Fibroblast of lung (primary cell): ENCODE data around the gene COLQ. TPM values are rescaled to one million over a fixed set of nuclear protein-coding genes. Genes with fewer than 3 reads are reported as not detected.

Experiments used
- DNase-seq, 2 donors: peaks; one replicate each; pipeline versions ENCODE4 v3.0.0 to v3.0.0-alpha.2; 2010; ENCODE audit warnings: low read depth in 2 of 2
- H2AFZ ChIP-seq: 2 replicates; pipeline ENCODE4 v1.5.1; 2012; ENCODE audit warnings: low read length, control low read depth, inconsistent platforms
- H3K27ac ChIP-seq: 2 replicates; pipeline ENCODE4 v1.5.1; 2011; ENCODE audit warnings: low read length, control low read depth; ENCODE audit not compliant: insufficient read depth
- H3K27me3 ChIP-seq: 2 replicates; pipeline ENCODE4 v1.5.1; 2011; ENCODE audit warnings: mild to moderate bottlenecking, low read length; ENCODE audit not compliant: control insufficient read depth, insufficient read depth
- H3K36me3 ChIP-seq: 2 replicates; pipeline ENCODE4 v1.5.1; 2011; ENCODE audit warnings: low read length; ENCODE audit not compliant: control insufficient read depth, insufficient read depth
- H3K4me1 ChIP-seq: 2 replicates; pipeline ENCODE4 v1.5.1; 2011; ENCODE audit warnings: low read length; ENCODE audit not compliant: control insufficient read depth, insufficient read depth; ENCODE audit errors: extremely low read depth
- H3K4me2 ChIP-seq: 2 replicates; pipeline ENCODE4 v1.5.1; 2011; ENCODE audit warnings: low read length, control low read depth; ENCODE audit not compliant: insufficient read depth; ENCODE audit errors: extremely low read depth
- H3K4me3 ChIP-seq, 4 experiments: fragments of 200-600 bp in 1 of 4; sonication (generic) in 1 of 4; replicated peaks in 1 of 4; 2 replicates each; pipeline ENCODE4 v1.5.1; 2011 to 2016; ENCODE audit warnings: low read length in 4 of 4, low read depth in 3 of 4, mild to moderate bottlenecking in 3 of 4, control low read depth in 2 of 4, inconsistent platforms in 1 of 4, mixed read lengths in 1 of 4; ENCODE audit not compliant: insufficient read depth in 1 of 4; ENCODE audit errors: control extremely low read depth in 1 of 4
- H3K79me2 ChIP-seq: 2 replicates; pipeline ENCODE4 v1.5.1; 2012; ENCODE audit warnings: mild to moderate bottlenecking, low read length, inconsistent platforms; ENCODE audit not compliant: control insufficient read depth, insufficient read depth
- H3K9ac ChIP-seq: 2 replicates; pipeline ENCODE4 v1.5.1; 2011; ENCODE audit warnings: mild to moderate bottlenecking, low read length, control low read depth; ENCODE audit not compliant: insufficient read depth
- H3K9me3 ChIP-seq: 2 replicates; pipeline ENCODE4 v1.5.1; 2012; ENCODE audit warnings: low read depth, low read length; ENCODE audit not compliant: control insufficient read depth, insufficient read depth
- H4K20me1 ChIP-seq: 2 replicates; pipeline ENCODE4 v1.5.1; 2011; ENCODE audit warnings: low read length; ENCODE audit not compliant: control insufficient read depth, insufficient read depth; ENCODE audit errors: extremely low read depth
- EZH2 ChIP-seq: IDR thresholded peaks from 2 replicates; pipeline ENCODE4 v1.5.1; 2012; ENCODE audit warnings: low read length, control low read depth, mild to moderate bottlenecking; ENCODE audit errors: missing control alignments
- polyA minus RNA-seq: library from RNA; depleted of rRNA, polyadenylated mRNA; stranded (reverse); fragments of >200 nt; gene quantifications from 2 replicates; pipeline ENCODE4 v1.2.3, GENCODE V29; 2011; ENCODE audit warnings: low replicate concordance
- polyA plus RNA-seq, 2 donors: library from polyadenylated mRNA; depleted of rRNA in 1 of 2; stranded (reverse) in 1 of 2; unstranded in 1 of 2; fragments of >200 nt; gene quantifications; 2 replicates each; pipeline ENCODE4 v1.2.1, GENCODE V29; 2011 to 2012; ENCODE audit warnings: missing spikeins in 1 of 2
- total RNA-seq: library from RNA; depleted of rRNA; stranded (reverse); fragments of >200 nt; gene quantifications from 2 replicates; pipeline ENCODE4 v1.2.1, GENCODE V29; 2014
- TF ChIP-seq, protein P1 (sequence below), 2 donors: IDR thresholded peaks in 1 of 2; conservative IDR thresholded peaks in 1 of 2; 1 replicate in 1 of 2; 2 replicates in 1 of 2; pipeline ENCODE4 v1.5.1; 2011 to 2012; ENCODE audit warnings: low read length in 2 of 2, control low read depth in 1 of 2, inconsistent platforms in 1 of 2, low read depth in 1 of 2, mild to moderate bottlenecking in 1 of 2

COLQ gene
- 0.26 and 0.33 TPM in 2 replicates for total RNA-seq
- 0.17 and 0.34 TPM in 2 replicates for polyA plus RNA-seq
- polyA plus RNA-seq (2012) = 0.17 and 0.28 TPM in 2 replicates
- not detected in 2 replicates for polyA minus RNA-seq

DNA sequence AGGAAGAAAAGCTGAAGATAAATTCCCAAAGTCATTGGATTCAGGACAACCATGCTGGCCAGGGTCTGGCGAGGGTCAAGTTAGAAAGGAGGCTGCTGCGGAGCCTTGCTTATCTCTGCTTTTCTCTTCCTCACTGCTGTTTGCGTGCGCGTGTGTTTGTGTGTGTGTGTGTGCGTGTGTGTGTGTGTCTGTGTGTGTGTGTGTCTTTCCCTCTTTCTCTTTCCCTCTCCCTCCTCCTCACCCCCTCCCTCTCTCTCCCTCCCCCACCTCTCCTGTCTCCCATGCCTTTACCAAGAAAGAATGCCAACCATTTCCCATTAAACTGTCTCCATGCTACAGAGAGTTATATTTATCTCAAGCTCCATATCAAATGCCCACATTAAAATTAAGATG lies at the start of gene COLQ:
TSS of gene COLQ (minus strand) at position 134 of the 393 bp plus-strand sequence. CDS start at position 53, 81 bp downstream.
- Histone ChIP-seq H4K20me1 (no peaks in the 10 kb centered on the region), H3K4me1 (no peaks in the 10 kb centered on the region), H3K27me3 (peaks cover 3% of the 10 kb centered on the region), H2AFZ (no peak within 1 kb of the TSS), H3K9ac (no peak within 1 kb of the TSS), H3K4me2 (no peak within 1 kb of the TSS), H3K79me2 (no peaks in the 10 kb centered on the region), H3K36me3 (no peaks in the 10 kb centered on the region), H3K9me3 (no peaks in the 10 kb centered on the region), H3K4me3 (no peak within 1 kb of the TSS), H3K27ac (no peak within 1 kb of the TSS)
- DNase-seq = peak in 1 of 2 donors; percentile 8
- TF ChIP-seq, protein P1, sequence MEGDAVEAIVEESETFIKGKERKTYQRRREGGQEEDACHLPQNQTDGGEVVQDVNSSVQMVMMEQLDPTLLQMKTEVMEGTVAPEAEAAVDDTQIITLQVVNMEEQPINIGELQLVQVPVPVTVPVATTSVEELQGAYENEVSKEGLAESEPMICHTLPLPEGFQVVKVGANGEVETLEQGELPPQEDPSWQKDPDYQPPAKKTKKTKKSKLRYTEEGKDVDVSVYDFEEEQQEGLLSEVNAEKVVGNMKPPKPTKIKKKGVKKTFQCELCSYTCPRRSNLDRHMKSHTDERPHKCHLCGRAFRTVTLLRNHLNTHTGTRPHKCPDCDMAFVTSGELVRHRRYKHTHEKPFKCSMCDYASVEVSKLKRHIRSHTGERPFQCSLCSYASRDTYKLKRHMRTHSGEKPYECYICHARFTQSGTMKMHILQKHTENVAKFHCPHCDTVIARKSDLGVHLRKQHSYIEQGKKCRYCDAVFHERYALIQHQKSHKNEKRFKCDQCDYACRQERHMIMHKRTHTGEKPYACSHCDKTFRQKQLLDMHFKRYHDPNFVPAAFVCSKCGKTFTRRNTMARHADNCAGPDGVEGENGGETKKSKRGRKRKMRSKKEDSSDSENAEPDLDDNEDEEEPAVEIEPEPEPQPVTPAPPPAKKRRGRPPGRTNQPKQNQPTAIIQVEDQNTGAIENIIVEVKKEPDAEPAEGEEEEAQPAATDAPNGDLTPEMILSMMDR (conservative IDR thresholded peaks at IDR 0.05 in 1 of 2, IDR thresholded peaks at IDR 0.05 in 1 of 2; ENCODE audit: low read depth in 1 of 2, low read length in 2 of 2) = no peak
- no peak for TF ChIP-seq EZH2

DNA sequence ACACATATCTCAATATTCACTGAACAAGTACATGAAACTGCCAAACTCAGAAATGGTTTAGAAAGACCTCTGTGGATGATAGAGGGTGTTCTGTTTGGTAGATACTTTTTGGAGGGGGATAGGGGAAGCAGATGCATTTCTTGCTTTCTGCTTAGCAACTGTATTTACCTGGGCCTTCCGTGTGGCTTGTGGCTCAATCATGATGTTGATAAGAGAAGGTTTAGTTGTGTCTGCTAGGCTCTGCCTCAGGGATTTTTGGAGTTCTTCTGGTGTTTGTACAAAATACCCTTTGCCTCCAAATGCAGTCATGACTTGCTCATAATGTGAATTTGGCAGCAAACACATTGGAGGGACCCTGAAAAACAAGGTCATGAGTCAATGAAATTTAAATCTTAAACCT lies 41.7 kb upstream of the COLQ start:
- no peak for DNase-seq
- Histone ChIP-seq H3K4me3 (no peak overlapping the region), H3K36me3 (no peaks in the 10 kb centered on the region), H3K27me3 (no peaks in the 10 kb centered on the region), H3K4me1 (no peaks in the 10 kb centered on the region), H3K27ac (no peak overlapping the region), H3K79me2 (no peaks in the 10 kb centered on the region), H4K20me1 (no peaks in the 10 kb centered on the region), H3K9me3 (no peaks in the 10 kb centered on the region), H3K4me2 (no peak overlapping the region), H3K9ac (no peak overlapping the region), H2AFZ (no peak overlapping the region)
- TF ChIP-seq, protein P1 (conservative IDR thresholded peaks at IDR 0.05 in 1 of 2, IDR thresholded peaks at IDR 0.05 in 1 of 2; ENCODE audit: low read depth in 1 of 2, low read length in 2 of 2) = no peak
- TF ChIP-seq EZH2 = no peak

DNA sequence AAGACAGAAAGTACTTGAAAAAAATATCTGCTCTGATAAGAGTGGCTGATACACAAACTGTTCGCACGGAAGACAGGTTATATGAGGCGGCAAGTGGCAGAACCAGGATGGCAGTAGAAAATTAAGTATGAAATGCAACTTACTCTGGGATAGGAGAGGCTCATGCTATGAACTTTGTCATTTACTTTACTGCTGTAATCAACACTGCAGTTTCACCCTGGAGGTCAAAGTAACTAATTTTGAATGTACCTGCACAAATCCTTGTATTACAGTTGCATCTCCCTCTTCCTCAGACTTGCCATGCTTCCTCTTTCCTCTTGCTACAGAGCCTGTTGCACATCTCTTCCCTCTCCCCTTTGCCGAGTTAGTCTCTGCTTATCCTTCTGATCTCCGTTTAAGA lies 41.1 kb upstream of the COLQ start:
- no peak overlapping the region for H3K4me2 ChIP-seq

More for the DNA sequence above, 41.1 kb upstream of the COLQ start:
- no peaks in the 10 kb centered on the region for H3K9me3 ChIP-seq
- H3K4me3 ChIP-seq = no peak overlapping the region
- no peaks in the 10 kb centered on the region for H4K20me1 ChIP-seq
- H3K27ac ChIP-seq = no peak overlapping the region
- TF ChIP-seq, protein P1 (conservative IDR thresholded peaks at IDR 0.05 in 1 of 2, IDR thresholded peaks at IDR 0.05 in 1 of 2; ENCODE audit: low read depth in 1 of 2, low read length in 2 of 2) = no peak
- no peak for TF ChIP-seq EZH2
- H3K27me3 ChIP-seq = no peaks in the 10 kb centered on the region
- DNase-seq = no peak
- H3K4me1 ChIP-seq = no peaks in the 10 kb centered on the region
- H3K9ac ChIP-seq = no peak overlapping the region
- H2AFZ ChIP-seq = no peak overlapping the region
- H3K36me3 ChIP-seq = no peaks in the 10 kb centered on the region
- H3K79me2 ChIP-seq = no peaks in the 10 kb centered on the region
